GM19035 (cell line): ENCODE data around the gene COL5A3.
"Not testable (repeated sequence)": the region's sequence is repeated elsewhere in the genome, so short reads cannot be mapped to it uniquely, and the experiment has no call there.

Source experiments
- ATAC-seq: cut with Tn5 transposase; IDR thresholded peaks from one replicate; pipeline ENCODE4 v1.9.1; 2021; ENCODE audit not compliant: unreplicated experiment

COL5A3 gene

DNA sequence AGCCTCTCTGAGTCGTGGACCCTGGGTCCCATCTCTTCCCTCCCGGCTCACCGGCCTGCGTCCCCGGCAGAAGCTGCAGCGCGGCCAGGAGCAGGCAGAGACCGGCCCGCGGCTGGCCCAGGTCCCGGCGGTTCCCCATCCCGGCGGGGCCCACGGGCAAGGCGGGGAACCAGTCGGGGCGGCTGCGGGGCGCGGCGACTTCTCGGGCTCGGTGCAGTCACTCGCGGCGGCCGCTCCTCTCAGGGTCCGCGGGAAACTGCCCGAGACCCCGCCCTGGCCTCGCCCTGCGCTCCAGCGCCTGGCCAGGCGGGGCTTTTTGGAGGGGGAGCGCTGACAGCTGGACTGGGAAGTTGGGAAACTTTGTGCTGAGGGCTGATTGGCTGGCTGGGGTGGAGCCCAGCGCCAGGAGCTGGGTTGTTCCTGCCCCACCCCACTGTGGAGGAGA is at the start of gene COL5A3:
TSS of gene COL5A3 (minus strand) at position 258 of the 445 bp plus-strand sequence. CDS start at position 139, 119 bp downstream.
- ATAC-seq = no peak

DNA sequence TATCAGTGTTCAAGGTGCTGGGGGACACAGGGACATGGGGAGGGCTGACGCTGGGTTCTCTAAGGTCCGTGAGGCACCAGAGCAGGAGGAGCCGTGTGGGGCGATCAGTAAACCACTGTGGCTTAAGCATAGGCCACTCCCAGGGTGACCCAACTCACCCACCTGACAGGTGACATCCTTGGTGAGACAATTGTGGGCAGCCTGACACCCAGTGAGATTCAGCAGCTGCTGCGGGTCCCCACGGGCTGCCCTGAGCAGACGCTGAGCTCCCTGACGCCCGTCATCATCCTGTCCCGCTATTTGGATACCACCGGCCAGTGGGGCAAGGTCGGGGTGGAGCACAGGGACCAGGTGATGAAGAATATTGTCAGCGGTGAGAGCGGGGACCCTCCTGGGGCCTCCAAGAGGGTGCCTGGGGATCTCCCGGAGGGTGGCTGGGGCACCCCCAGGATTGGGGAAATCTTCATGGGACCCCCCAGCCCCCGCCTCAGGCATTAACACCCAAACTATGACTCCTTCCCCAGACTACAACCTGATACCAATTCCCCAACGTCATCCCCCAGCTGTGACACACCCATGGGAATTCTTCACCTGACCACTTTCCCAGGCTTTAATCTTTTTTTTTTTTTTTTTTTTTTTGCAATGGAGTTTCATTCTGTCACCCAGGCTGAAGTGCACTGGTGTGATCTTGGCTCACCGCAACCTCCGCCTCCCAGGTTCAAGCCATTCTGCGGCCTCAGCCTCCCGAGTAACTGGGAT is 42.5 kb upstream of the COL5A3 start:
- ATAC-seq = no peak

DNA sequence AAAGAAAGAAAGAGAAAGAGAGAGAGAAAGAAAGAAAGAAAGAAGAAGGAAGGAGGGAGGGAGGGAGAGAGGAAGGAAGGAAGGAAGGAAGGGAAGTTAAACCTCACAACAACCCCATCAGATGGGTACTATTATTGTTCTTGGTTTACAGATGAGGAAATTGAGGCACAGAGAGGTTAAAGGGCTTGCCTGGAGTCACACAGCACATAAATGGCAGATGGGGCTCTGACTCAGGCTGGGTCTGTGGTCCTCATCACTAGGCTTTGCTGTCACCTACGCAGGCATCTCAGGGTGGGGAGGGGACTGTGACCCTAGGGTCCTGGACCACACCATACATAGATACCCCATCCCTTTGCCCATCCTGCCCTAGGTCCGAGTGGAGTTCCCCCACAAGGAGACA is 39.3 kb upstream of the COL5A3 start:
- ATAC-seq = no peak

DNA sequence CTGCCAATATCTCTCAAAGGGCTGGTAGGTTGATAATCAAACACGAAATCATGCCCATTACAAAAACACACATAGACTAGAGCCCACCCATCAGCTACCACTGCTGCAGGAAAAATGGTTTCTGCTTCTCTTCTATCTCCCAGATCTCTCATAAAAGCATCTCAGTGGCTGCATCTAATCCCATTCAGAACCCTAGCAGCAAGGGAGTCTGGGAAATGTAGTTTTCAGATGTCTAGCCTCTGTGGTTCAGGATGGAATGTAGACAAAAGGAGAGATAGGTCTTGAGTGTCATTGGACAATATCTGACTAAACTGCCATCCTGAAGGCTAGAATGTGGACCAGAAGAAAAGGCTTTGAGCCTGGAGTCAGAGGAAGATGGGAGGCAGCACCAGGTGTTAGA is 35.1 kb upstream of the COL5A3 start:
- ATAC-seq = no peak

DNA sequence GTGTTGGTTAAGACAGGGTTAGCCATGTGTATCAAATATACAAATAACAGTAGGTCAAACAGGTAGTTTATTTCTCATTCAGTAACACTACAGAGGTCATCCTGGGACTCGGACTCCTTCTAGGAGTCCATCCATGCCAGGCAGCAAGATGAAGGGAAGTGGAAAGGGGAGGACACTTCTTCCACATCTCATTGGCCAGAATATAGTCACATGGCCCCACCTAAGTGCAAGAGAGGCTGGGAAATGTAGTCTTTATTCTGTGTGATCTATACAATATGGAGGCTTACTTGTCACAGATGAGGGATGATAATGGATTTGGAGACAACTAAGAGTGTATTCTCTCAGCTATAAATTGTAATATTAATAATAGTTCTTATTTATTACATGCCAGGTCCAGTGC is 34.1 kb upstream of the COL5A3 start:
- no peak for ATAC-seq

DNA sequence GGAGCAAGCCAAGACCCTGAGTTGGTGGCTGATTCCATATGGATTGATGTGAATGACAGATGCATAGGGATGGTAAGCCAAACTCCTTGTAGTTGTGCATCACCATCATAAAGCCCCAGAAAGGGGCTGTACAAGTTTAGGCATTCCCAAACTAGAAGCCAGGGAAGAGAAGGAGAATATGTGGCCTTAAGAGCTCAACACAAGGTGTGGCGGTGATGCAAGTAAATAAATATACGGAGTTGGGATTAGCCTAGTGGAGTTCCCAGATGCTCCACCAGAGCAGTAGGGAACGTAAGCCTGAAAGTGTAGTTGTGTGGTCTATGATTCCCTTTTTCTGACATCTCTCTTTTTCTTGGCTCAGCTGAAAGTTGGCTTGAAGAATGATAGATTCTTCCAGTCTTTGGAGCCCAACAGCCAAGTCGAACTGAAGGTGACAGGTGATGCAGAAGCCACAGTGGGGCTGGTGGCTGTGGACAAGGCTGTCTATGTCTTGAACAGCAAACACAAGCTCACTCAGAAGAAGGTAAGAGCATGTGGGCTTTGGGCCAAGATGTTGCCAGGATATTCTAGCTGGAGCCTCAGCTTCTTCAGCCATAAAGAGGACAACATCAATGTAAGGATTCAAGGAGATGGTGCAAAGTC is 33.1 kb upstream of the COL5A3 start:
- no peak for ATAC-seq

DNA sequence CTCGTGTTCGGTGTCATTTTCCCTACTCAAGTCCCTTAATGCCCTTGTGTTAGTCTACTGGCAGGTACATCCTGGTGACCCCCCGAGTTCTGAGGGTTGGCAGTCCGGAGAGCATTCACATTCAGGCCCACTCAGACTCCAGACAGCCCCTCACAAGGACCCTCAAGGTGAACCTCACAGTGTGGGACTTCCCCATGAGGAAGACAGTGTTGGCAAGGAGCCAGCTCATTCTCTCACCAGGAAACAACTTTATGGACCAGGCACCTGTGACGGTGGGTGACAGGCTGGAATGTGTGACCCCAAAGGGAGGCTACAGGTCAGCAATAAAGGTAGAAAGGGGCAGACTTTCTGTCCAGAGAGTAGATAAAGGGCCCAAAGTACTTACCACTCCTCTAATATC is 27.5 kb upstream of the COL5A3 start:
- ATAC-seq = no peak

DNA sequence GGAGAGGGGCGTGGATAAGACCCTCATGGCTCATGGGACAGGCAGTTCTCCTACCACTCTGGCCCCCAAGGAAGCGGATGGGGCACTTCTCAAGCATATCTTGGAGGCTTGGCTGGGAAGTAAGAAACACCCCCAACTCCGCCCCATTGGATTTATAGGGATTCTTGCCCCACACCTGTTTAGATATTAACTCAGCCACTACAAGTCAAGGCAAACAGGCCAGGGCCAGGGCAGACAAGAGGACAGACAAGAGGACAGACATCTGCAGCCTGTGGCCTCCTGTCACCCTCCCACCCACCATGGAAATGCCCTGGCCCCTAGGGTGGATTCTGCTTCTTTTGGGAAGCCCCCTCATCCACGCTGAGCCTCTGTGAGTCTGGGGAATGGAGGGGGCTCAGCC is 27.1 kb upstream of the COL5A3 start:
- no peak for ATAC-seq

DNA sequence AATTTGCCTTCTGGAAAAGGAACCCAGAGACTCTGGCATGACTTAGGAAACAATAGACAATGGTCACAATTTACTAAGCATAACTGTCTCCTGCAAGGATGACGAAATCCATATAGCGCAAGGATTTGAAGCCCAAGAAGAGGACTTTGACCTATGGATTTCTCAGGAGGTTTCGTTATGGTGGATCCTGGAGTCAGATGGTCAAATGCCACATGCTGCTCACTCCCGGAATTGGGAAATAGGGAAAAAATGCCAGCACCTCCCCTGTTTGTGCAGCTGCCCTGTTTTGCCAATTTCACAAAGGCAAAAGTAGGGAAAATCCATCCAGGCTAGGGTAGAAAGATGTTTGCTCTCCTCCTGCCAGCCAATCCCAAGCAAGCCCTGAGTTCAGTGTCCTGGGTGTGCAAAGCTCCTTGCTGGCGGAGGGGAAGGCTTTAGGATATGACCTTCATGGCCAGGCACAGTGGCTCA is 26.3 kb upstream of the COL5A3 start:
- no peak for ATAC-seq

DNA sequence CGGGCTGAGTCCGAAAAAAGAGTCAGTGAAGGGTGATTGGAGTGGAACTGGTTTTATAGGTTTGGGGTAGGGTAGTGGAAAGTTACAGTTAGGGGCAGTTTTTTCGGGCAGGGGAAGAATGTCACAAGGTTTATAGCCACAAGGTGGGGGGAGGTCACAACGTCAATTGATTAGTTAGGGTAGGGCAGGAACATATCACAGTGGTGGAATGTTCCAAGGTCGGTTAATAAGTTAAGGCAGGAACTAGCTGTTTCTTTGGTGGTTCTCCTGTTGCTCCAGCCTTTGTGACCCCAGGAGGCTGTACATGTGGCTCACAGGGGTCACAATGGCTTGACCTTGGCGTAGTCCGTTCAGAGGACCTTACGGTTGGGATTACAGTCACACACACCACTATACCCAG is 23.3 kb upstream of the COL5A3 start:
- no peak for ATAC-seq

DNA sequence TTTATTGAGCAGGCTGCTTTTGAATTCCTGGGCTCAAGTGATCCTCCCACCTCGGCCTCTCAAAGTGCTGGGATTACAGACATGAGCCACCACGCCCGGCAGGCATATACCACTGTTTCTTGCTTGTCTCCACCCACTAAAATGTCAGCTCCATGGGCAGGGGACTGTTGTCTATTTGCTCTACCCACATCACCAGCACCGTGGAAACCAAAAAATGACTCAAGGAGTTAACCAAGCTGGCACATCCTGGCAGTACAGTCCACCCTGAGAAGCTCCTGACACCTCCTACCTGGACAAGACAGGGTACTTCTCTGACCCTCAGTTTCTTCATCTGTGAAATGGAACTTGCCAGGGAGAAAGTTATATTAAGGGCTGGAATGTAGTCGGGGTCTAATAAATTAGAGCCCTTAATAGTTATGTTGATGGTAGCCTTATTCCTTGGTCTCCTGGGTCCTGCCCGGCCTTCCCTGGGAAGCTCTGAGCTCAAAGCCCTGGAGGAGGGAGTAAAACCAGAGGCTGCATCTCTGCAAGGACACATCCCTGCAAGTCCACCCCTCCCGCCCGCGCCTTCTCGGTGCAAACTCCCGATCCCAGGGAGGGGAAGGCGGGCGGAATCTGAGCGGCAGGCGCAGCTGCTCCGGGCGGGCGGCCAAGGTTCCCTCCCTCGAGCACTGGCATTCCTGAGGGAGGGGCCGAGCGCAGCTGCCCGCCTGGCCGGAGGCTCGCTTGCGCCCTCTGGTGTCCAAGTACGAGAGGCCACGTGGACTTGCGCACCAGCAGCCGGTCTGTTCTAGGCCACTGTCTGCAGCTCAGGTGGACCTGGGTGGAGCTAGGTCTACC is 17.1 kb upstream of the COL5A3 start:
- no peak for ATAC-seq

DNA sequence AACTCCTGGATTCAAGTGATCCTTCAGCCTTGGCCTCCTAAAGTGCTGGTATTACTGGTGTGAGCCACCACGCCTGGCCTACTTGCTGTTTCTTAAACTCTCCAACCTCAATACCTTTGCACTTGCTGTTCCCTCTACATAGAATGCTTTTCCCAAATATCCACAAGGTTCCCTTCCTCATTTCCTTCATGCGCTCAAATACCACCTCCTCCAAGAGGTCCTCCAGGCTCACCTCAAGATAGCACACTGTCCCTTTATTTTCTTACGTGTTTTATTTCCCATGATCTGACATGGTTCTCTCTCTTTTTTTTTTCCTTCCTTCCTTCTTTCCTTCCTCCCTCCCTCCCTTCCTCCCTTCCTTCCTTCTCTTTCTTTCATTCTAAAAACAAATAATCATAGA is 16.4 kb upstream of the COL5A3 start:
- ATAC-seq = no peak

DNA sequence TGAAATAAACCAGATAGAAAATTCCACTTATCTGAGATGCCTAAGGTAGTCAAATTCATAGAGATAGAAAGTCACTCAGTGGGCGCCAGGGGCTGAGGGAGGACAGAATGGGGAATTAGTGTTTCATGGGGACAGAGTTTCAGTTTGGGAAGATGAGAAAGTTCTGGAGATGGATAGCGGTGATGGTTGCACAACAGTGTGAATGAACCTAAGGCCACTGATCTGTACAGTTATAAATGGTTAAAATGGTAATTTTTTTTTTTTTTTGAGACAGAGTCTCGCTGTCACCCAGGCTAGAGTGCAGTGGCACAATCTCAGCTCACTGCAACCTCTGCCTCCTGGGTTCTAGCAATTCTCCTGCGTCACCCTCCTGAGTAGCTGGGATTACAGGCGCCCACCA is 12.8 kb upstream of the COL5A3 start:
- not testable (repeated sequence) for ATAC-seq

DNA sequence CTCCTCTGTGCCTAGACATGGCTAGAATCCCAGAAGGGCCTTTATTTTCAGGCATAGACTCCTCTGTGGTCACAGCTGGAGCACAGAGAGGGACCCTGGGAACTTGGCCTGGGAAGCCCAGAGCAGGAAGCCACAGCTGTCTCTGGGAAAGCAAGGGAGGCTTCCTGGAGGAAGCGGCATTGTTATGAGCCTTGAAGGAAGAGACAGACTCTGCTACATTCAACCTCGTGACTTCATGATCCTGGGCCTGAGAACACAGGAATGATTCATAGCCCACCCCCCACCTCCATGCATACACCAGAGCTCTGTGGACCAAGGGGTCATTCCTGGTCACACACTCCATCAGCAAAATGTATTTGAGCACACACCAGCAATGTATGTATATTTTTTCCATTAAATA is 11.6 kb upstream of the COL5A3 start:
- ATAC-seq = no peak

DNA sequence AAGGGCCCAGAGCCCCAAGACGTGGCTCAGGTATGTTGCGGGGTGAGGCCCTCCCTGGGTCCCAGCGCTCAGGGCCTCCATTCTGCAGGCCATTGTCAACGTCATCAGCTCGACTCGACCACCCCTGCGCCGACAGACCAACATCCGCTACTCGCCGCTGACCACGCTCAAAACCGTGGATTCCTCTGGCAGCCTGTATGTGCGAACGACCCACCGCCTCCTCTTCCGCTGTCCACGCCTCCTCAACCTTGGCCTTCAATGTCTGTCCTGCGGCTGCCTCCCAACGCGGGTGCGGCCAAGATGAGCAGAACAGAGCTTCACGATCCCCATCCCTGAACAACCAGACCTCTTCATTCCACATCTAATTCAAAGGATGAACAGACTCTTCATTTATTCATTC is 11.1 kb upstream of the COL5A3 start:
- no peak for ATAC-seq

DNA sequence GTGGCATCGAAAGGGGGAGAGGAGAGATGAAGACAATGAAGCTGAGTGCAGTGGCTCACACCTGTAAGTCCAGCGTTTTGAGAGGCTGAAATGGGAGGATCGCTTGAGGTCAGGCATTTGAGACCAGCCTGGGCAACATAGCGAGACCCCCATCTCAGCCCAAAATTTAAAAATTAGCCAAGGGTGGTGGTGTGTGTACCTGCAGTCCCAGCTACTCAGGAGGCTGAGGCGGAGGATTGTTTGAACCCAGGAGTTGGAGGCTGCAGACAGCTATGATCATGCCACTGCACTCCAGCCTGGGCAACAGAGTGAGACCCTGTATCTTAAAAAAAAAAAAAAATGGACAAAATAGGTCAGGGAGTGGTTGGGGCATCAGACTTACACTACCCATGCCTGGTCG is 10.5 kb upstream of the COL5A3 start:
- no peak for ATAC-seq

DNA sequence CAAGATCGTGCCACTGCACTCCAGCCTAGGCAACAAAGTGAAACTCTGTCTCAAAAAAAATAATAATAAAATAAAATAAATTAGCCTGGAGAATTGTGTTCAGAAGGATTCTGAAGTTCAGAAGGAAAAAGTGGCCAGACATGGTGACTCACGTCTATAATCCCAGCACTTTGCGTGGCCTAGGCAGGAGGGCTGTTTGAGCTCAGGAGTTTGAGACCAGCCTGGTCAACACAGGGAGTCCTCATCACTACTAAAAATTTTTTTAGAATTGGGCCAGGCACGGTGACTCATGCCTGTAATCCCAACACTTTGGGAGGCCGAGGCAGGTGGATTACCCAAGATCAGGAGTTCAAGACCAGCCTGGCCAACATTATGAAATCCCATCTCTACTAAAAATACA is 8.9 kb upstream of the COL5A3 start:
- ATAC-seq = no peak

DNA sequence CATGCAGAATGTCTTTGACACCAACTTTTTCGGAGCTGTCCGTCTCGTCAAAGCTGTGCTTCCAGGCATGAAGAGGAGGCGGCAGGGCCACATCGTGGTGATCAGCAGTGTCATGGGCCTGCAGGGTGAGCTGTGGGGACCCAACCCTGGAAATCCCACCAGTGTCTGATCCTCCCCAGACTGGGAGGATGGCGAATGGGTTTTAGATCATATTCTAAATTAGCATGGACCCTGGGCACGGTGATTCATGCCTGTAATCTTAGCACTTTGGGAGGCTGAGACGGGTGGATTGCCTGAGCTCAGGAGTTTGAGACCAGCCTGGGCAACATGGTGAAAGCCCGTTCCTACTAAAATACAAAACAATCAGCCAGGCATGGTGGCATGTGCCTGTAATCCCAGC is 8.5 kb upstream of the COL5A3 start:
- no peak for ATAC-seq

DNA sequence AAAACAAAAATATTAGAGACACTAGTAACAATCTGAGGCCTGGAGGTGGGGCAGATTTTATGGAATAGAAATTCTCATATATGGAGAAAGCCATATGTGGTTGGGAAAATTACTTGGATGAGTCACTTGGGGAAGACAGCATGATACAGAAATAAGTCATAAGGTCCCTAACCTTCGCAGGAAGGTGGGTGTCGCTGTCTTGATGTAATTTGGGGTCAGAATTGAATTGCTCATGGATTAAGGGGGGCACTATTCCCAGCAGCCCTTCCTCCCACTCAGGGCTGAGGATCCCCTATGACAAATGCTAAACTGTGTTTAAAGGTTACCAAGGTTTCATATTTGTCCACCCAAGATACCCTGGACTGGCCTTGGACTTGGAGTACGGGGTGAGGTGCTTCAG is 8.0 kb upstream of the COL5A3 start:
- no peak for ATAC-seq

DNA sequence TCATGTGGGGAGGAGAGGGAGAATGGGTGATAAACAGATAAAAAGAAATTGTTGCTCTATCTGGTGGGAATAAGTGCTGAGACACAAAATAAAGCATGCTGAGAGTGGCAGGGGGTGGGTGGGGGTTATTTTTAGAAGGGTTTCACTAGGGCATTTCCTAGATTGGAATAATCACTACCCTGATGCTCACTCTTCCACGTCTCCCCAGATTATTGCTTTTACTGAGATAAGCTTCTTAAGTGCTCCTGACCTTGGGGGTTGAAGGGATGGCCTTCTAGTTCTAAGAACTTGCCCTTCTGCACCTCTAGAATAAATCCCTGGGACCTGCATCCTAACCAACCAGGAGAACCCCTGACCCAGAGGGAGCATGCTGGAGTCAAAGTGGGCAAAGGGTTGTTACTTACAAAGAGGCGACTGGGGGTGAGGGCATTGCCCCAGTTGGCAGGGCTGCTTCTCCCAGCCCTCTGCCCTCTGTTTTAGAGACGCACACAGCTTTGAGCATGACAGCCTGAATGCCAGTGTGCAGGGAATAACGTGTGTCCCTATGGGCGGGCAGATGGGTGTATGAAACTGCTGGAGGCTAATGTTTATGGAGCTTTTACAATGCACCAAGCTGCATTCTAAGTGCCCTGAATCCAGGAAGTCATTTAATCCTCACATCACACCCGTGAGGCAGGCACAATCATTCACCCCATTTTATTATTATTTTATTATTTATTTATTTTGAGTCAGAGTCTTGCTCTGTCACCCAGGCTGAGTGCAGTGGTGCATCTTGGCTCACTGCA is 3.7 kb upstream of the COL5A3 start:
- no peak for ATAC-seq

DNA sequence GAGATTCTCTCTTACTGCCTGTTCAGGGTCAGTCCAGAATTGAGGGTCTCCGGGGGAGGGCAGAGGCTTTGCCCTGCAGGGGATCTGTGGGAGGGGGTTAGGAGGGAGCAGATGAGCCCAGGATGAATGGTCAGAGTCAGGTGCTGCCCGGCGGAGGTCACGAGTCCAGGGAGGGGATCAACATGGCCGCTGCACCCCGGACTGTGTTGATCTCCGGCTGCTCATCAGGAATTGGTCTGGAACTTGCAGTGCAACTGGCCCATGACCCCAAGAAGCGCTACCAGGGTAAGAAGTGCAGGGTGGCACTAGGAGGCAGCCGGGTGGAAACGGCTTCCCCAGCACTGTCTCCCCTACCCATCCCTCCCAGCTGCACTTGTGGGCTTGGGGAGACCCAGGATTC is 3.0 kb upstream of the COL5A3 start, which contains the start of gene RDH8:
TSS of gene RDH8 (plus strand) at position 168 of the 400 bp plus-strand sequence. CDS start at position 183, 15 bp downstream.
- no peak for ATAC-seq
